Sigmoid colon (tissue), 7 donors: ENCODE measurements around the gene CTSD. TPM values are rescaled to one million over a fixed set of nuclear protein-coding genes. Genes with fewer than 3 reads are reported as not detected.

Source experiments
- DNase-seq: peaks from one replicate; pipeline ENCODE4 v3.0.0-alpha.2; 2019
- H3K27ac ChIP-seq, 4 donors: fragments of 200-600 bp; sonication (generic); one replicate each; pipeline ENCODE4 v1.5.1; 2016 to 2019; ENCODE audit warnings: mild to moderate bottlenecking in 1 of 4
- H3K27me3 ChIP-seq, 3 donors: fragments of 200-600 bp; sonication (generic); one replicate each; pipeline ENCODE4 v1.5.1; 2019; ENCODE audit warnings: mild to moderate bottlenecking in 1 of 3
- H3K36me3 ChIP-seq, 4 donors: fragments of 200-600 bp; sonication (generic); one replicate each; pipeline ENCODE4 v1.5.1; 2016 to 2019
- H3K4me1 ChIP-seq, 4 donors: fragments of 200-600 bp; sonication (generic); one replicate each; pipeline ENCODE4 v1.5.1; 2017 to 2019
- H3K4me3 ChIP-seq, 4 donors: fragments of 200-600 bp; sonication (generic); one replicate each; pipeline ENCODE4 v1.5.1; 2017 to 2019; ENCODE audit warnings: mild to moderate bottlenecking in 2 of 4, moderate library complexity in 1 of 4
- H3K9me3 ChIP-seq, 4 donors: fragments of 200-600 bp in 3 of 4; sonication (generic) in 3 of 4; one replicate each; pipeline versions ENCODE4 v1.5.1 to v1.6.1; 2013 to 2019
- CTCF ChIP-seq, 4 experiments: fragments of 450-650 bp in 3 of 4; fragments of 200-600 bp in 1 of 4; IDR thresholded peaks; one replicate each; pipeline ENCODE4 v1.5.1; 2016 to 2019; ENCODE audit warnings: antibody characterized with exemption in 4 of 4, mild to moderate bottlenecking in 3 of 4, moderate library complexity in 2 of 4
- EP300 ChIP-seq, 4 donors: sonication (generic); formaldehyde crosslinking; IDR thresholded peaks; one replicate each; pipeline ENCODE4 v1.6.1; 2017; ENCODE audit warnings: antibody characterized with exemption in 4 of 4
- POLR2A ChIP-seq, 2 donors: fragments of 450-650 bp; IDR thresholded peaks; one replicate each; pipeline ENCODE4 v1.6.1; 2016; ENCODE audit warnings: antibody characterized with exemption in 2 of 2, mild to moderate bottlenecking in 2 of 2, moderate library complexity in 2 of 2
- POLR2AphosphoS5 ChIP-seq, 4 donors: sonication (generic); formaldehyde crosslinking; IDR thresholded peaks; one replicate each; pipeline ENCODE4 v1.6.1; 2017; ENCODE audit warnings: antibody characterized with exemption in 4 of 4
- whole genome bisulfite sequencing, 2 donors: extraction: QIAGEN DNeasy Blood & Tissue Kit; methylation state at CpG; one replicate each; pipeline ENCODE4 v1.1.7; 2013; 5-methylcytosine and 5-hydroxymethylcytosine counted together
- intact Hi-C: fragments of 100-400 bp; cut with DNase I; formaldehyde crosslinking; loops from one replicate; pipeline ENCODE4 v1.15.1; 2023
- polyA plus RNA-seq, 3 donors: library from polyadenylated mRNA; stranded (reverse); fragments of 200-250 nt; gene quantifications; one replicate each; pipeline ENCODE4 v1.2.3, GENCODE V29; 2013
- total RNA-seq, 4 donors: library from RNA; depleted of rRNA; stranded (reverse); fragments of >200 nt; gene quantifications; one replicate each; pipeline ENCODE4 v1.1.0, GENCODE V29; 2016
- donor health status: healthy with polysubstance abuse.
- donor health status: Bipolar disorder and iron deficiency.
- donor health status: healthy.

Gene CTSD
- total and polyA plus RNA-seq, 7 donors, result 173 to 1,586 (median 222) TPM

GRCh38 chr11:1765871-1766718 is 2.4 kb upstream of the CTSD start:
- no peak overlapping the region for H3K27ac ChIP-seq
- no peaks in the 10 kb centered on the region for H3K27me3 ChIP-seq
- H3K4me1 ChIP-seq, result peaks cover 0 to 30% (median 27%) of the 10 kb centered on the region in 4 donors
- H3K36me3 ChIP-seq, result peaks cover 0 to 4% (median 1%) of the 10 kb centered on the region in 4 donors
- TF ChIP-seq POLR2AphosphoS5 (IDR thresholded peaks at IDR 0.05) (no peak), POLR2A (IDR thresholded peaks at IDR 0.05) (no peak), CTCF (IDR thresholded peaks at IDR 0.05) (no peak), EP300 (IDR thresholded peaks at IDR 0.05) (no peak)
- H3K9me3 ChIP-seq, result no peaks in the 10 kb centered on the region
- intact Hi-C loops, result no loop called here
- H3K4me3 ChIP-seq, result no peak overlapping the region
- 91 to 93% methylated on average over 28 of the region's 28 CpGs for WGBS, 2 donors
- DNase-seq, result peak; percentile 46

GRCh38 chr11:1763336-1763795 is 361 bp downstream of the CTSD start:
- H3K9me3 ChIP-seq, result no peaks in the 10 kb centered on the region
- H3K36me3 ChIP-seq, result peaks cover 5 to 31% (median 8%) of the 10 kb centered on the region in 4 donors
- intact Hi-C loops, result loop anchor here (5.0 kb wide), 1 partner anchor 99 kb away; no protein-coding TSS in a partner anchor
- peaks cover 0 to 52% (median 41%) of the 10 kb centered on the region in 4 donors for H3K4me1 ChIP-seq
- WGBS, 2 donors, result 1% methylated on average over 32 of the region's 32 CpGs
- peak overlapping the region; percentile 83 to 89 (median 86) for H3K27ac ChIP-seq
- DNase-seq, result no peak
- TF ChIP-seq POLR2A (IDR thresholded peaks at IDR 0.05), result no peak
- no peak for TF ChIP-seq CTCF (IDR thresholded peaks at IDR 0.05)
- TF ChIP-seq POLR2AphosphoS5 (IDR thresholded peaks at IDR 0.05), result no peak
- no peak for TF ChIP-seq EP300 (IDR thresholded peaks at IDR 0.05)
- H3K27me3 ChIP-seq, result no peaks in the 10 kb centered on the region
- H3K4me3 ChIP-seq, result peak overlapping the region; percentile 87 to 100 (median 94)

- no peaks in the 10 kb centered on the region for H3K27me3 ChIP-seq
- peaks cover 5 to 38% (median 11%) of the 10 kb centered on the region in 4 donors for H3K36me3 ChIP-seq
- intact Hi-C loops, result loop anchor here (5.0 kb wide), 1 partner anchor 100 kb away; no protein-coding TSS in a partner anchor
- H3K4me1 ChIP-seq, result peaks cover 0 to 52% (median 41%) of the 10 kb centered on the region in 4 donors
- 7 to 37% methylated on average over 16 of the region's 16 CpGs for WGBS, 2 donors
- DNase-seq, result no peak
- H3K27ac ChIP-seq, result peak overlapping the region; percentile 83 to 89 (median 86)
- H3K4me3 ChIP-seq, result peak overlapping the region; percentile 87 to 100 (median 94)
- no peak for TF ChIP-seq CTCF (IDR thresholded peaks at IDR 0.05)
- peak in 3 of 4 donors; percentile 19 to 37 (median 34) for TF ChIP-seq POLR2AphosphoS5 (IDR thresholded peaks at IDR 0.05)
- peak in 1 of 2 donors; percentile 67 for TF ChIP-seq POLR2A (IDR thresholded peaks at IDR 0.05)
- TF ChIP-seq EP300 (IDR thresholded peaks at IDR 0.05), result no peak
- no peaks in the 10 kb centered on the region for H3K9me3 ChIP-seq
These were observed 1.0 kb downstream of the CTSD start for GRCh38 chr11:1762537-1763302.

GRCh38 chr11:1761857-1762536 is 1.7 kb downstream of the CTSD start:
- peaks cover 0 to 52% (median 41%) of the 10 kb centered on the region in 4 donors for H3K4me1 ChIP-seq
- H3K4me3 ChIP-seq, result peak overlapping the region in 3 of 4 donors; percentile 87 to 100 (median 89)
- TF ChIP-seq POLR2A (IDR thresholded peaks at IDR 0.05) (no peak), CTCF (IDR thresholded peaks at IDR 0.05) (no peak), POLR2AphosphoS5 (IDR thresholded peaks at IDR 0.05) (no peak), EP300 (IDR thresholded peaks at IDR 0.05) (no peak)
- no peaks in the 10 kb centered on the region for H3K9me3 ChIP-seq
- intact Hi-C loops, result loop anchor here (5.0 kb wide), 1 partner anchor 100 kb away; no protein-coding TSS in a partner anchor
- no peak for DNase-seq
- no peaks in the 10 kb centered on the region for H3K27me3 ChIP-seq
- WGBS, 2 donors, result 48 to 68% methylated on average over 12 of the region's 12 CpGs
- H3K27ac ChIP-seq, result peak overlapping the region; percentile 83 to 89 (median 86)
- peaks cover 11 to 45% (median 14%) of the 10 kb centered on the region in 4 donors for H3K36me3 ChIP-seq
